GM23248 (cell line): ENCODE data around the gene PKD2L1. TPM values are rescaled to one million over a fixed set of nuclear protein-coding genes. Genes with fewer than 3 reads are reported as not detected.

ENCODE experiments used
- DNase-seq: peaks from one replicate; pipeline ENCODE4 v3.0.0-alpha.2; 2015
- H2AFZ ChIP-seq: fragments of 200-600 bp; sonication (generic); 2 replicates; pipeline ENCODE4 v1.6.1; 2016; ENCODE audit warnings: antibody characterized with exemption
- H3F3A ChIP-seq: fragments of 200-600 bp; sonication (generic); 2 replicates; pipeline ENCODE4 v1.6.1; 2016; ENCODE audit warnings: mild to moderate bottlenecking, antibody characterized with exemption, mixed run types; ENCODE audit not compliant: insufficient read depth
- H3K27ac ChIP-seq: fragments of 200-600 bp; sonication (generic); 2 replicates; pipeline ENCODE4 v1.5.1; 2016; ENCODE audit warnings: mild to moderate bottlenecking
- H3K27me3 ChIP-seq: fragments of 200-600 bp; sonication (generic); replicated peaks from 2 replicates; pipeline ENCODE4 v1.6.1; 2016; ENCODE audit warnings: mild to moderate bottlenecking; ENCODE audit not compliant: insufficient read depth
- H3K36me3 ChIP-seq: fragments of 200-600 bp; sonication (generic); 2 replicates; pipeline ENCODE4 v1.6.1; 2016; ENCODE audit warnings: low read depth, mild to moderate bottlenecking
- H3K4me1 ChIP-seq: fragments of 200-600 bp; sonication (generic); 2 replicates; pipeline ENCODE4 v1.6.1; 2016; ENCODE audit warnings: mild to moderate bottlenecking; ENCODE audit not compliant: insufficient read depth
- H3K4me2 ChIP-seq: fragments of 200-600 bp; sonication (generic); one replicate; pipeline ENCODE4 v1.6.1; 2016; ENCODE audit warnings: mild to moderate bottlenecking; ENCODE audit not compliant: unreplicated experiment
- H3K4me3 ChIP-seq: fragments of 200-600 bp; sonication (generic); 2 replicates; pipeline ENCODE4 v1.5.1; 2016; ENCODE audit warnings: mild to moderate bottlenecking
- H3K79me2 ChIP-seq: fragments of 200-600 bp; sonication (generic); 2 replicates; pipeline ENCODE4 v1.6.1; 2016; ENCODE audit warnings: mild to moderate bottlenecking; ENCODE audit not compliant: insufficient read depth
- H3K9ac ChIP-seq: fragments of 200-600 bp; sonication (generic); 2 replicates; pipeline ENCODE4 v1.6.1; 2016; ENCODE audit warnings: mild to moderate bottlenecking
- H3K9me2 ChIP-seq: fragments of 200-600 bp; sonication (generic); 2 replicates; pipeline ENCODE4 v1.6.1; 2016; ENCODE audit warnings: mixed run types, mild to moderate bottlenecking, moderate library complexity; ENCODE audit not compliant: insufficient read depth
- H3K9me3 ChIP-seq: fragments of 200-600 bp; sonication (generic); one replicate; pipeline ENCODE4 v1.6.1; 2017; ENCODE audit warnings: low read depth
- H4K20me1 ChIP-seq: fragments of 200-600 bp; sonication (generic); 2 replicates; pipeline ENCODE4 v1.6.0; 2016; ENCODE audit not compliant: insufficient read depth
- EZH2 ChIP-seq: fragments of 200-600 bp; sonication (generic); IDR thresholded peaks from 2 replicates; pipeline ENCODE4 v1.6.1; 2018; ENCODE audit warnings: antibody characterized with exemption, mild to moderate bottlenecking; ENCODE audit not compliant: insufficient read depth, poor library complexity, severe bottlenecking
- EZH2phosphoT487 ChIP-seq: fragments of 200-600 bp; sonication (generic); IDR thresholded peaks from 2 replicates; pipeline ENCODE4 v1.6.1; 2018; ENCODE audit warnings: antibody characterized with exemption, moderate library complexity, mild to moderate bottlenecking, low read depth; ENCODE audit not compliant: insufficient read depth
- WGBS, 2 experiments: methylation state at CpG; one replicate each; pipeline ENCODE4 v1.1.6; 2015 to 2017; ENCODE audit warnings: low lambda C conversion rate in 2 of 2, low coverage in 1 of 2; ENCODE audit errors: missing lambda C conversion rate in 2 of 2; 5-methylcytosine and 5-hydroxymethylcytosine counted together
- in situ Hi-C: fragments of 300-500 bp; cut with MboI; formaldehyde crosslinking; loops from 2 replicates; pipeline ENCODE4 v1.15.0; 2020
- polyA plus RNA-seq: library from polyadenylated mRNA; unstranded; fragments of >200 nt; fragmentation: Nextera tagmentation; extraction: Ambion mirVana; gene quantifications from 2 replicates; pipeline ENCODE4 v1.2.1, GENCODE V29; 2016
- small RNA-seq: library from RNA; depleted of rRNA; stranded (forward); fragments of <200 nt; gene quantifications from one replicate; pipeline ENCODE3, GENCODE V24; 2014; ENCODE audit warnings: low read depth, low replicate concordance
- total RNA-seq: library from RNA; depleted of rRNA; stranded (reverse); fragments of >200 nt; shearing (Covaris generic); gene quantifications from 2 replicates; pipeline ENCODE4 v1.2.3, GENCODE V29; 2014; rRNA removed

PKD2L1 gene
- total and polyA plus RNA-seq, 2 experiments from 2014 or later = not detected

DNA sequence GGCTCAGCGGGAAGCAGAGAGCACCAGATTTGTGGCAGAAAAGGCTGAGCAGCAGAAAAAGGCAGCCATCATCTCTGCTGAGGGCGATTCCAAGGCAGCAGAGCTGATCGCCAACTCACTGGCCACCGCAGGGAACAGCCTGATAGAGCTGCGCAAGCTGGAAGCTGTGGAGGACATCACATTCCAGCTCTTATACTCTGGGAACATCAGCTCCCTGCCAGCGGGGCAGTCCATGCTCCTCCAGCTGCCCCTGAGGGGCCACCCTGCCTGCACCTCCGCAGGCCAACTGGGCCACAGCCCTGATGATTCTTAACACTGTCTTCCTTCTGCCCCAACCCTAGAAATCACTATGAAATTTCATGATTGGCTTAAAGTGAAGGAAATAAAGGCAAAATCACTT, 81.2 kb downstream of the PKD2L1 start:
- Histone ChIP-seq H3K4me2 (no peak overlapping the region), H3K27me3 (no peaks in the 10 kb centered on the region), H3K79me2 (no peaks in the 10 kb centered on the region), H4K20me1 (no peaks in the 10 kb centered on the region), H3K9ac (no peak overlapping the region), H3K9me3 (no peaks in the 10 kb centered on the region), H3F3A (no peaks in the 10 kb centered on the region), H2AFZ (no peak overlapping the region), H3K9me2 (no peaks in the 10 kb centered on the region), H3K36me3 (peaks cover 28% of the 10 kb centered on the region), H3K4me1 (no peaks in the 10 kb centered on the region), H3K27ac (no peak overlapping the region), H3K4me3 (no peak overlapping the region)
- DNase-seq = no peak
- in situ Hi-C loops = no loop called here
- no peak for TF ChIP-seq EZH2
- WGBS, 2 experiments = 99 to 100% methylated on average over 7 of the region's 7 CpGs

DNA sequence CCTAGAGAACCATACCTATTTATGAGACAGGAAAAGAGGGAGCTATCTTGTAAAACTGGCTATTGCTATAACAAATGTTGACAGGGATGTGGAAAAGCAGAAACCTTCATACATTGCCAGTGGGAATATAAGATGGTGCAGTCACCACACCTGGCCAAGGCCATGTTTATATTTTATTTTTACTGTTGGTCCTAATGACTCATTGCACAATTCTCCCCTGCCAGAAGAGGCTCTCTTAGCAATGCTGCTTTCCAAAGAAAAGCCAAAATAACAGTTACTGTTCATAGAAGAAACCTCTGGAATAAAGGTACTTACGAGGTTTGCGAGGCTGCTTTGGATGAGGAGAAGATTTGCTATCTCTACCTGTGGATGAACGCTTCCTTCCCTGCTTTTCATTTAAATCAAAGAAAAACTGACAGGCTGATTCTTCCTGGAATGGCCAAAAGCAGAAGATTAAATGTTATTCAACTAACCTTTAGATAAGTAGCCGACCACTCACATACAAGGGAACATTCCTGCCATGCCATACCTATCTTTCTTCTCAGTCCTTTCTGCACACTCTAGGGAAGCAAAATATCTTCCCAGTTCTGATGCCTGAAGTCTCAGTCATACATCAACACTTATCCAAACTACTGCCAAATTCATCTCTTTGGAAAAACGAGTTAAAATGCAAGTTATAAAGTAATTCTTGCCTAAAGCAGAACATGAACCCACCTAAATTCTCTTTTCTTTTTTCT, 84.4 kb downstream of the PKD2L1 start:
- H3F3A ChIP-seq = no peaks in the 10 kb centered on the region
- no peak for DNase-seq
- H3K79me2 ChIP-seq = no peaks in the 10 kb centered on the region
- H3K4me3 ChIP-seq = no peak overlapping the region
- H4K20me1 ChIP-seq = no peaks in the 10 kb centered on the region
- 94 to 97% methylated on average over 5 of the region's 5 CpGs for WGBS, 2 experiments
- no peaks in the 10 kb centered on the region for H3K4me1 ChIP-seq
- in situ Hi-C loops = no loop called here
- H3K9me2 ChIP-seq = no peaks in the 10 kb centered on the region
- no peak overlapping the region for H3K9ac ChIP-seq
- peaks cover 28% of the 10 kb centered on the region for H3K36me3 ChIP-seq
- no peaks in the 10 kb centered on the region for H3K27me3 ChIP-seq
- no peak overlapping the region for H3K27ac ChIP-seq
- H3K4me2 ChIP-seq = no peak overlapping the region
- TF ChIP-seq EZH2phosphoT487 (no peak), EZH2 (no peak)
- no peak overlapping the region for H2AFZ ChIP-seq
- no peaks in the 10 kb centered on the region for H3K9me3 ChIP-seq

DNA sequence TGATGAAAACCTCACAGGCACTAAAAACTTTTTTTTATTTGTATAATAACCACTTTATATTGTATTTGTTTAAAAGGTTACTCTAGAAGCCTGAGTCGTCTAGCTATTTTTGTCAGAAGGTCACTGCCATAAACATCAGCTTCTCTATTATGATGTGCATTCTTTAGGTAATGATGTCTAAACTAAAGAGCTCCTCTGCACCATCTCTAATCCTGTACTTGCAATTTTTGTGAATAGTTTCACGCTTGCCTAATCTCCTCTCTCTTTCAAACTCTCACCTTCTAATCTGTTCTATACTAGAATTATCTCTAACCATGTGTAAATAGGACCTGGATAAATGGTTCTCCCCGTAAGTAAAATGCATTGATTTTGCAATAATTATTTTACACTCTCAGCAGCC, 90.2 kb downstream of the PKD2L1 start:
- no peak overlapping the region for H3K4me3 ChIP-seq
- 96 to 98% methylated on average over 3 of the region's 3 CpGs for WGBS, 2 experiments
- no peak overlapping the region for H3K9ac ChIP-seq
- H3K4me2 ChIP-seq = no peak overlapping the region
- no peak overlapping the region for H3K27ac ChIP-seq
- H2AFZ ChIP-seq = no peak overlapping the region
- H3K9me2 ChIP-seq = no peaks in the 10 kb centered on the region
- H3K9me3 ChIP-seq = no peaks in the 10 kb centered on the region
- no peaks in the 10 kb centered on the region for H3K79me2 ChIP-seq
- no peak for TF ChIP-seq EZH2
- TF ChIP-seq EZH2phosphoT487 = no peak
- H3F3A ChIP-seq = no peaks in the 10 kb centered on the region
- no peaks in the 10 kb centered on the region for H3K27me3 ChIP-seq
- in situ Hi-C loops = no loop called here
- DNase-seq = no peak
- no peaks in the 10 kb centered on the region for H3K4me1 ChIP-seq
- H4K20me1 ChIP-seq = no peaks in the 10 kb centered on the region
- peaks cover 32% of the 10 kb centered on the region for H3K36me3 ChIP-seq

- in situ Hi-C loops = no loop called here
- peaks cover 36% of the 10 kb centered on the region for H3K36me3 ChIP-seq
- H3K4me1 ChIP-seq = no peaks in the 10 kb centered on the region
- TF ChIP-seq EZH2 = no peak
- no peak for TF ChIP-seq EZH2phosphoT487
- H3K4me3 ChIP-seq = no peak overlapping the region
- no peak overlapping the region for H3K4me2 ChIP-seq
- H3F3A ChIP-seq = no peaks in the 10 kb centered on the region; the same call in 1 of the 2 replicates
- no peaks in the 10 kb centered on the region for H3K9me3 ChIP-seq
- WGBS, 2 experiments = 97 to 98% methylated on average over 7 of the region's 7 CpGs
- H3K27ac ChIP-seq = no peak overlapping the region
- no peaks in the 10 kb centered on the region for H4K20me1 ChIP-seq
- no peaks in the 10 kb centered on the region for H3K79me2 ChIP-seq
- H2AFZ ChIP-seq = no peak overlapping the region
- DNase-seq = no peak
- no peak overlapping the region for H3K9ac ChIP-seq
- no peaks in the 10 kb centered on the region for H3K27me3 ChIP-seq
- no peaks in the 10 kb centered on the region for H3K9me2 ChIP-seq
Observed at GRCh38 chr10:100238429-100238828, 91.6 kb downstream of the PKD2L1 start.

Small RNA genes lying within 50 kb of the gene (small RNA-seq; reads per million reads assigned to genes)
- gene RNU6-422P = not detected

Other genes starting within 250 kb of the PKD2L1 start
- not detected in 2 replicates for gene CPN1, start 248.4 kb downstream of the PKD2L1 start, total RNA-seq
- not detected in 2 replicates for gene CPN1, start 248.4 kb downstream of the PKD2L1 start, polyA plus RNA-seq
- gene ERLIN1, start 144.2 kb downstream of the PKD2L1 start, total RNA-seq = 32.2 and 43.3 TPM in 2 replicates
- gene ERLIN1, start 144.2 kb downstream of the PKD2L1 start, polyA plus RNA-seq = 62.5 and 63.3 TPM in 2 replicates
- 18.7 and 21.7 TPM in 2 replicates for gene CHUK, start 100.6 kb downstream of the PKD2L1 start, total RNA-seq
- 11.0 and 12.7 TPM in 2 replicates for gene CHUK, start 100.6 kb downstream of the PKD2L1 start, polyA plus RNA-seq
- gene CWF19L1, start 62.6 kb downstream of the PKD2L1 start, total RNA-seq = 22.6 and 25.9 TPM in 2 replicates
- gene CWF19L1, start 62.6 kb downstream of the PKD2L1 start, polyA plus RNA-seq = 17.4 and 17.5 TPM in 2 replicates
- gene BLOC1S2, start 43.5 kb downstream of the PKD2L1 start, total RNA-seq = 56.7 and 72.6 TPM in 2 replicates
- 90.8 and 97.6 TPM in 2 replicates for gene BLOC1S2, start 43.5 kb downstream of the PKD2L1 start, polyA plus RNA-seq
- gene SCD, start 17.0 kb upstream of the PKD2L1 start, total RNA-seq = 19.5 and 24.2 TPM in 2 replicates
- 18.6 and 19.5 TPM in 2 replicates for gene SCD, start 17.0 kb upstream of the PKD2L1 start, polyA plus RNA-seq
- gene WNT8B, start 132.8 kb upstream of the PKD2L1 start, total RNA-seq = not detected in 2 replicates
- gene WNT8B, start 132.8 kb upstream of the PKD2L1 start, polyA plus RNA-seq = not detected in 2 replicates
- gene SEC31B, start 189.6 kb upstream of the PKD2L1 start, total RNA-seq = 2.5 and 2.7 TPM in 2 replicates
- 2.2 and 4.5 TPM in 2 replicates for gene SEC31B, start 189.6 kb upstream of the PKD2L1 start, polyA plus RNA-seq
- 123 and 124 TPM in 2 replicates for gene NDUFB8, start 199.6 kb upstream of the PKD2L1 start, total RNA-seq
- 294 and 324 TPM in 2 replicates for gene NDUFB8, start 199.6 kb upstream of the PKD2L1 start, polyA plus RNA-seq
- 5.4 and 9.8 TPM in 2 replicates for gene HIF1AN, start 205.7 kb upstream of the PKD2L1 start, total RNA-seq
- 35.2 and 36.7 TPM in 2 replicates for gene HIF1AN, start 205.7 kb upstream of the PKD2L1 start, polyA plus RNA-seq